ENCODE measurements around the gene SUSD6.
A peak's percentile ranks its signal among the peaks of the same experiment; 100 is the strongest.
"Not testable (repeated sequence)": the region's sequence is repeated elsewhere in the genome, so short reads cannot be mapped to it uniquely, and the experiment has no call there.

SUSD6 gene

DNA sequence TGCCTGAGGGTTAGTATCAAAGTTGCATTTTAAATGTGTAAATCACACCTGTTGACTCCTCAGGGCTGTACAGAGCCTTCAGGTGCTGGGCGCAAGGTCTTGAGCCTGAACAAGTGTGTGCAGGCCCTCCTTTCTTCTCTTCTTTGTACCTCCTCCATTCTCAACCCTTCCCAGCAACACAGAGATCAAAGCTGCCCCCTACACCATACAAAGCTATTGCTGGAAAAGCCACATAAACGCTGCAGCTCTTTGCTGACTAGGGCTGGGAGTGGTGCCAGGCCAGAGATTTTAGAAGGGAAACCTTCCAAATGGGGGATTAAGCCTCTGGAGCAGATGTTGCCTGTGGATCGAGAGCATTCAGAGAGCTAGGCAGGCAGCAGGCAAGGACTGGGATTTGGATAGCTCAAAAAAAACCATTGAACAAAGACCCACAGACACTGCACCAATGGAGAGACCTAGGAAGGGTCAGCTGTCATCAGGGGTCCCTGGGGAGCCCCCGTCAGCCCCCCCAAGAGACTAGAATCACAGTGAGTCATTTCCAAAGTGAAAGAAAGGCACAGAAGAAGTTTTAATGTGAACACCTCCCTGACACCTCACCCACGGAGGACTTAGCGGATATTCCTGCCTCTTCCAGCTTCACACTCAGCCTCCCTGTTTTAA, 18.2 kb upstream of the SUSD6 start:
- DNase-seq, result no peak

GRCh38 chr14:69594846-69595245, 16.6 kb upstream of the SUSD6 start:
- DNase-seq, result no peak

- no peak for DNase-seq
Measured at GRCh38 chr14:69595336-69595735, 16.1 kb upstream of the SUSD6 start.

- not testable (repeated sequence) for DNase-seq
Measured at GRCh38 chr14:69599431-69599830, 12.0 kb upstream of the SUSD6 start.

DNA sequence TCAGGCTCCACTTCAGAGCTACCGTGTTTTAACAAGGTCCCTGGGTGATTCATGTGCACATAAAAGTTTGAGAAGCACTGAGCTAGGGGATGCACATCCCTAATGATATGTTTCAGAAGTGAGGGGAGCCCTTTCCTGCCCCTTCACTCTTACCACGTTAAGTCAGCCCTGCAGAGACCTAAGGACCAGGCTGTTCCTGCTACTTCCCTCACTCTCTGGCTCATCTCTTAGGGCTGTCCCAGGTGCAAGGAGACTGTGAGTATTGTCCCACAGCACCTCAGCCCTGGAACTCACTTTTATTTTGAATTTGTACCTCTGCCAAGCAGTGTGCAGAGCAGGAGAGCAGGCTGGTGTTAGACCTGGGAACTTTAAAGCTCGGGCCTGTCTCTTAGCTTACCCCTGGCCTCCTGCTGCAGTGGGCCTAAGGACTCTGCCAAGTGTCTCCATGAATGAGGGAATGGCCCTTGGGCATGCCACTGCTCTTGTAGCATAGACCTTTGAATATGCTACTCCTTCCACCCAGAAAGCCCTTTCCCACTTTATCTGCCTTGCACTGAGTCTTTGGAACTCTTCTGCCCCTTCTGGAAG, 11.0 kb upstream of the SUSD6 start:
- DNase-seq, result no peak

- no peak for DNase-seq
Measured at GRCh38 chr14:69605738-69606137, 5.7 kb upstream of the SUSD6 start.

DNA sequence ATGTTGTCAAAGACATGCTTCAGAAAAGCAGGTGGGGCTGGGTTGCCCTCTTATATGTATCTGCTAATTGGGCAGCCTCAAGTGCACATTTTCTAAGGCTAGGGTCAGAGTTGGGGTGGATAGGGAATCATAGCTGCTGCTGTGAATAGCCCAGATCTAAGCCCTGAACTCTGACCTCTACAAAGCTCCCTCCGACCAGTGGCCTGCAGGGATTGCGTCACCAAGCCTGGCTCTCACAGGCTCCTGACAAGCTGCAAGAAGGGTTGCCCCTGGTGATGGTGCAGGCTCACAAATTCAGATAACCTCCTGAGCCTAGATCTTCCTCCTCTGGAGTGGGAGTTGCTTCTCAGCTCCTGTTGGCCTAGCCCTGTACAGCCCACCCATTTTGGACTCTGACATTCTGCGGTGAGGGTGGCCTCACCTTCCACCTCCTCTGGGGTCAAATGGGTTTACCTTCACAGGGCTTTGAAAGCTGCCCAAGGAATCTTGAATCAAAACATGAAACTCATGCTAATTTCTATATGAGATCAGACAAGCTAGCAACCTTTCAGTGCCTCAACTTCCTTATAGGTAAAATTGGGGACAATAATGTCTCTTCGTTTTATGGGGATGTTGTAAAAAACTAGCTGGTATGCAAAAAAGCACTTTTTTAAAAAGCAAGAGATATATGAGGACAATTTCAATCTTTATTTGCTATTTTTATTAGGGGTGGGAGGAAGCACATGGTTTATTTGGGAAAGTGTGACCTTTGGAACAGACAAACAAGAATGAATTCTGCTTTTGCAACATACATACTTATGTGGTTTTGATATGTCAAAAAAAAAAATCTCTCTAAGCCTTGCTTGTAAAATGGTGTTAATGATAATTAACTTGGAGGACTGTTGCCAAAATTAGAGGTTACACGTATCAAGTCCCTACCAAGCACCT, 4.9 kb upstream of the SUSD6 start:
- DNase-seq, result no peak

- no peak for DNase-seq
Measured at GRCh38 chr14:69610020-69610873, 1.1 kb upstream of the SUSD6 start.

GRCh38 chr14:69610874-69611171, 573 bp upstream of the SUSD6 start:
- peak; percentile 72 for DNase-seq

- DNase-seq, result no peak
Measured at GRCh38 chr14:69612014-69612782, 802 bp downstream of the SUSD6 start.

- DNase-seq, result no peak
Measured at GRCh38 chr14:69612783-69613130, 1.4 kb downstream of the SUSD6 start.

DNA sequence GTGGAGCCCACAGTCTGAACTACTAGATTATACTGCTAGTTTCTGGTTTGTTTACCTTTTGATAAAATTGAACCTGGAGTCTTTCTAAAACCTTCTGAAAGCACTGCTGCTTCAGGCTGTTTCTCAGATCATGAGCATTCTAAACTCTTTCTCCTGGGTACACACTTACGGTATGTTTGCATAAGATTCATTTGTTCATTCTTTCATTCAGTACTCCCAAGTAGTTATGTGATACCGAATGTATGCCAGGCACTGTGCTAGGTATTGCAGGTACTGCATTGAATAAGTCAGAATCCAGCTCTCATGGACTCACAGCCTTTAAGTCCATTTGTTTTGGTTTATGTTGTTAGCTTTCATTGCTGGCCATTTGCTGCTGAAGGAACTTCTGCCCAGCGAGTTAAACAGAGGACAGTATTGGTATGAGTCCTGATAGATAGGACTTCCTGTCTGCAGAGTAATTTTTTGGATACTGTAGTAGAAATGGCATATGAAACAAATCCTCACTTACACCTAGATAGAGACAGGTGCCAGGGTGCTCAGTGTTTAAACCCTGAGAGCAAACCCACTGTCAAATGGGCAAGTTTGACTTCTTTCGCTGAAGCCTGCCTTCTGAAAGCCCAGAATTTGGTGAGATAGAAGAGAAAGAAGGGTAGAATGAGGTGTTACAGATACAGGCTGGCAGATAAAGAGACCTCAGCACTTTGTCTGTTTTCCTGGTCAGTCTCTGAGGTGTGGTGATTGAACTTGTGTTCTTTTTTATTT, 2.1 kb downstream of the SUSD6 start:
- no peak for DNase-seq

GRCh38 chr14:69614592-69614991, 3.2 kb downstream of the SUSD6 start:
- DNase-seq, result no peak

DNA sequence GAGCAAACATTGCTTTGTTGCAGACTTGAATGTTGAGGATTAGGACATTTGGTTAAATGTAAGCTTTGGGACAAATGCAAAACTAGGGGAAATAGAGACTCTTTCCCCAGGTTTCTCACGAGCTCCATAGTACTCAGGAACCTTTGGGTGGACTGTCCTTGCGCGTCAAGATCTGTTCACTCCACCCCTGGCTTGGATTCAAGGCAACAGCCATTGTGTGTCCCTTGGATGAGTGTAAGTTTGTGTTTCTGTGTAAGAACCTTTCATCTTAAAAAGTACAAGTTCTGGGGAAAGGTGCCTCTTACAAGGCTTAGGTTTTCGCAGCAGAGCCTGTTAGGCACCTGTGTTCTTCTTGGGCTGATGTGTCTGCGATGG, 3.7 kb downstream of the SUSD6 start:
- DNase-seq, result no peak

GRCh38 chr14:69615496-69616407, 4.4 kb downstream of the SUSD6 start:
- DNase-seq, result peak; percentile 90

GRCh38 chr14:69616408-69616773, 5.0 kb downstream of the SUSD6 start:
- no peak for DNase-seq

DNA sequence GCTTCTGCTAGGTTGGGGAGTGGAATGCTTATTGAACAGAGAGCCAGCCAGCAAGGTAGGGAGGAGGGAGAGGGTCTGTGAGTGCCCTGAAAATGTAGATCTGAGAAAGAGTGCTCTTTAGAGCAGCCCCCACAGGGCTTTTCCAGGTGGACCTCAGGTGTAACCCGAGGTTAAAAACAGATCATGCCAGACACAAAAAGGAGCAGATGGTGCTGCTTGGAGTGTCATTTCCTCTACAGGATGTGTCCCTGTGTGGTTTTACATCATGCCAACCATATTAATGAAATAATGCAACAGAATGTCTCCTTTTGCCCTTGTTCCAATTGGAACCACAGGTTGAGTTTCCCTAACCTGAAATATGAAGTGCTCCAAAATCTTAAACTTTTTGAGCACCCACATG, 6.4 kb downstream of the SUSD6 start:
- no peak for DNase-seq

GRCh38 chr14:69619012-69619411, 7.6 kb downstream of the SUSD6 start:
- no peak for DNase-seq

- DNase-seq, result no peak
Measured at GRCh38 chr14:69620211-69620611, 8.8 kb downstream of the SUSD6 start.

DNA sequence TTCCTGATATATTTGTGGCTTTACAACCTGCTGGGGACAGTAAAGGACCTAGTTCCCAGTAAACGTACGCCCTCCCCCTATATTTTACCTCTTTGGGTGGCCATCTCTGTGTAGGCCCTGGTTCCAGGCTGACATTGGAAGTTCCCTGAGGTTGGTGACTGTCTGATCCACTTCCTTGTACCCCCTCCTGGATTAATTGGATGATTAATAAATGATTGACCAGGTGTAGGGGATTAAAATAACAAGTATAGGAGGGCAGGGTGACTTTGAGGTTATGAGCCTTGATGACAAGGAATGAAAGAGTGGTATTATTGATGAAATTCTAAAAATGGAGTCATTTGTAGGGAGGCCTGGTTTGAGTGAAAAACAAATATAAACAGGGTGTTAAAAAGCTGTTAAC, 9.6 kb downstream of the SUSD6 start:
- no peak for DNase-seq

DNA sequence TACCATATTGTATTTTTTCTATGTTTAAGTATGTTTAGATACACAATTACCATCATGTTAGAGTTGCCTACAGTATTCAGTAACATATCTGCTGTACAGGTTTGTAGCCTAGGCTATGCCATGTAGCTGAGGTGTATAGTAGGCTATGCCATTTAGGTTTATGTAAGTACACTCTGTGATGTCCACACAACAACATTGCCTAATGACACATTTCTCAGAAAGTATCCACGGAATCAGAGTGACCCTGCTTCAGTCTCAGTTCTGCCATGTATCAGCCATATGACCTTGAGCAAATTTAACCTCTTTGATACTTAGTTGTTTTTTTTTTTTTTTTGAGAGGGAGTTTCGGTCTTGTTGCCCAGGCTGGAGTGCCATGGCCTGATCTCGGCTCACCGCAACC, 12.7 kb downstream of the SUSD6 start:
- DNase-seq, result no peak
